Renal cortex interstitium (tissue), 11 donors: ENCODE data around the gene PDE6B. TPM values are rescaled to one million over a fixed set of nuclear protein-coding genes. Genes with fewer than 3 reads are reported as not detected.
"Not testable (repeated sequence)": the region's sequence is repeated elsewhere in the genome, so short reads cannot be mapped to it uniquely, and the experiment has no call there.

Source experiments
- DNase-seq, 11 donors: peaks; one replicate each; pipeline ENCODE4 v3.0.0-alpha.2; 2013; ENCODE audit warnings: low read depth in 9 of 11, low spot score in 4 of 11; ENCODE audit errors: extremely low read depth in 1 of 11
- polyA plus RNA-seq, 3 donors: library from polyadenylated mRNA; unstranded; fragments of 120-200 nt; gene quantifications; one replicate each; pipeline ENCODE4 v1.2.1, GENCODE V29; 2013; ENCODE audit not compliant: insufficient read length in 3 of 3

The PDE6B gene
- polyA plus RNA-seq, 3 donors: 42.4 to 51.1 (median 44.0) TPM

- no peak for DNase-seq
Observed at GRCh38 chr4:686413-687040, 61.2 kb downstream of the PDE6B start.

GRCh38 chr4:687048-687970 lies 61.9 kb downstream of the PDE6B start:
- DNase-seq: no peak

GRCh38 chr4:687971-688853 lies 62.8 kb downstream of the PDE6B start:
- DNase-seq: no peak

GRCh38 chr4:688854-689681 lies 63.7 kb downstream of the PDE6B start, which contains the start of gene SLC49A3:
Gene SLC49A3 (minus strand): TSS chr4:689151. CDS start chr4:689127, 24 bp downstream.
- DNase-seq: no peak

GRCh38 chr4:689723-690122 lies 64.3 kb downstream of the PDE6B start:
- DNase-seq: no peak

GRCh38 chr4:692771-693554 lies 67.6 kb downstream of the PDE6B start:
- no peak for DNase-seq

- not testable (repeated sequence) for DNase-seq
Observed at GRCh38 chr4:694341-694940, 69.1 kb downstream of the PDE6B start.

GRCh38 chr4:699816-700580 lies 74.6 kb downstream of the PDE6B start:
- DNase-seq: no peak

GRCh38 chr4:700587-701264 lies 75.4 kb downstream of the PDE6B start:
- no peak for DNase-seq

GRCh38 chr4:702618-703048 lies 77.3 kb downstream of the PDE6B start:
- DNase-seq: no peak

GRCh38 chr4:703336-704197 lies 78.2 kb downstream of the PDE6B start:
- DNase-seq: no peak

- DNase-seq: no peak
Observed at GRCh38 chr4:704198-704891, 79.0 kb downstream of the PDE6B start.

- DNase-seq: no peak
Observed at GRCh38 chr4:704971-705277, 79.6 kb downstream of the PDE6B start.

- DNase-seq: peak; percentile 78 to 93 (median 92)
Observed at GRCh38 chr4:705278-706082, 80.1 kb downstream of the PDE6B start, which contains the start of gene PCGF3. Gene PCGF3 (plus strand): TSS chr4:705832. CDS start chr4:733681, 27,849 bp downstream.
